SHP77 treated with DMSO at 0.1 percent for 48 hours (cell line): ENCODE measurements around the gene MATN1.

ENCODE experiments used
- DNase-seq: peaks from one replicate; lab custom pipeline; 2025; lab: John Stamatoyannopoulos, UW

Gene MATN1

GRCh38 chr1:30731806-30732276 lies 8.5 kb upstream of the MATN1 start:
- no peak for DNase-seq

- DNase-seq: no peak
Observed at GRCh38 chr1:30731109-30731805, 7.9 kb upstream of the MATN1 start.

- no peak for DNase-seq
Observed at GRCh38 chr1:30730346-30731108, 7.1 kb upstream of the MATN1 start.

- DNase-seq: no peak
Observed at GRCh38 chr1:30729901-30730300, 6.5 kb upstream of the MATN1 start.

- DNase-seq: no peak
Observed at GRCh38 chr1:30728832-30729638, 5.7 kb upstream of the MATN1 start.

- no peak for DNase-seq
Observed at GRCh38 chr1:30728340-30728739, 5.0 kb upstream of the MATN1 start.

GRCh38 chr1:30727824-30728223 lies 4.4 kb upstream of the MATN1 start:
- DNase-seq: no peak

GRCh38 chr1:30726773-30727684 lies 3.6 kb upstream of the MATN1 start:
- DNase-seq: no peak

GRCh38 chr1:30726236-30726635 lies 2.9 kb upstream of the MATN1 start:
- no peak for DNase-seq

GRCh38 chr1:30725450-30726095 lies 2.2 kb upstream of the MATN1 start:
- no peak for DNase-seq

GRCh38 chr1:30724655-30725421 lies 1.5 kb upstream of the MATN1 start:
- no peak for DNase-seq

- DNase-seq: no peak
Observed at GRCh38 chr1:30724175-30724574, 790 bp upstream of the MATN1 start.

- DNase-seq: no peak
Observed at GRCh38 chr1:30721812-30722537, 1.4 kb downstream of the MATN1 start.

- no peak for DNase-seq
Observed at GRCh38 chr1:30721341-30721793, 2.0 kb downstream of the MATN1 start.

GRCh38 chr1:30720271-30721223 lies 2.8 kb downstream of the MATN1 start:
- DNase-seq: no peak

GRCh38 chr1:30719406-30720270 lies 3.7 kb downstream of the MATN1 start:
- DNase-seq: no peak
